Body of pancreas (tissue), 4 donors: ENCODE data around the gene TDP2. TPM values are rescaled to one million over a fixed set of nuclear protein-coding genes. Genes with fewer than 3 reads are reported as not detected.
"Not testable (repeated sequence)": the region's sequence is repeated elsewhere in the genome, so short reads cannot be mapped to it uniquely, and the experiment has no call there.

Source experiments
- ATAC-seq: fragments of 150-250 bp; one replicate; pipeline ENCODE4 v1.9.1; 2016
- DNase-seq, 4 donors: peaks; one replicate each; pipeline ENCODE4 v3.0.0-alpha.2; 2019
- H3K27ac ChIP-seq, 4 donors: fragments of 200-600 bp; sonication (generic); 1 replicate in 3 of 4; 2 replicates in 1 of 4; pipeline versions ENCODE4 v1.5.1 to v1.6.1; 2016 to 2019; ENCODE audit warnings: mild to moderate bottlenecking in 1 of 4, mixed read lengths in 1 of 4, moderate library complexity in 1 of 4
- H3K27me3 ChIP-seq, 2 donors: fragments of 200-600 bp; sonication (generic); one replicate each; pipeline ENCODE4 v1.6.0; 2016; ENCODE audit warnings: mild to moderate bottlenecking in 1 of 2
- H3K36me3 ChIP-seq, 2 donors: fragments of 200-600 bp; sonication (generic); replicated peaks in 1 of 2; 2 replicates each; pipeline ENCODE4 v1.5.1; 2016; ENCODE audit warnings: low read depth in 2 of 2; ENCODE audit not compliant: insufficient read depth in 1 of 2
- H3K4me1 ChIP-seq: fragments of 200-600 bp; sonication (generic); one replicate; pipeline ENCODE4 v1.6.0; 2016
- H3K4me3 ChIP-seq, 2 donors: fragments of 200-600 bp; sonication (generic); 1 replicate in 1 of 2; 2 replicates in 1 of 2; pipeline ENCODE4 v1.5.1; 2016 to 2019
- H3K9me3 ChIP-seq, 3 donors: fragments of 200-600 bp; sonication (generic); 1 replicate in 2 of 3; 2 replicates in 1 of 3; pipeline ENCODE4 v1.5.1; 2016
- CTCF ChIP-seq, 7 experiments: fragments of 450-650 bp in 4 of 7; fragments of 200-600 bp in 3 of 7; sonication (generic) in 3 of 7; IDR thresholded peaks; one replicate each; pipeline ENCODE4 v1.5.1; 2016 to 2019; ENCODE audit warnings: antibody characterized with exemption in 7 of 7
- POLR2A ChIP-seq, 3 donors: fragments of 450-650 bp; IDR thresholded peaks; one replicate each; pipeline ENCODE4 v1.6.1; 2016; ENCODE audit warnings: antibody characterized with exemption in 3 of 3, mild to moderate bottlenecking in 2 of 3
- WGBS, 2 donors: methylation state at CpG; one replicate each; pipeline ENCODE4 v1.1.5; 2017; 5-methylcytosine and 5-hydroxymethylcytosine counted together
- intact Hi-C: fragments of 100-400 bp; cut with DNase I; formaldehyde crosslinking; loops from one replicate; pipeline ENCODE4 v1.15.1; 2023
- total RNA-seq, 2 donors: library from RNA; depleted of rRNA; stranded (reverse); fragments of >200 nt; gene quantifications; one replicate each; pipeline ENCODE4 v1.1.0, GENCODE V29; 2016

The TDP2 gene
- total RNA-seq, 2 donors from 2014 or later, result 21.0 to 25.1 TPM

DNA sequence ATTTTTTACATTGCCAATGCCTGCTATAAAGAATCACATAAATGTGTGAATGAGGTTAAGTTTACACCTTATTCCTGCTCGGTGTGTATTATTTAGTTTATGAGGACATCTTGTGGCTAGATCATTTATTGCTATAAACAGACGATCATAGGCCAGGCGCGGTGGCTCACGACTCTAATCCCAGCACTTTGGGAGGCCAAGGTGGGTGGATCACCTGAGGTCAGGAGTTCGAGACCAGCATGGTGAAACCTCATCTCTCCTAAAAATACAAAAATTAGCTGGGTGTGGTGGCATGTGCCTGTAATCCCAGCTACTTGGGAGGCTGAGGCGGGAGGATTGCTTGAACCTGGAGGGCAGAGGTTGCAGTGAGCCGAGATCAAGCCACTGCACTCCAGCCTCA lies 28.9 kb upstream of the TDP2 start:
- H3K36me3 ChIP-seq, intact Hi-C loops, H3K27ac ChIP-seq, H3K4me3 ChIP-seq, H3K9me3 ChIP-seq, H3K27me3 ChIP-seq: not testable (repeated sequence)
- ATAC-seq (peak; percentile 83), DNase-seq (peak; percentile 50 to 63 (median 58))
- H3K4me1 ChIP-seq, result peaks cover 12% of the 10 kb centered on the region
- 24 to 25% methylated on average over 8 of the region's 8 CpGs for WGBS, 2 donors
- peak in 6 of 7 experiments; percentile 46 to 79 (median 72) for TF ChIP-seq CTCF (IDR thresholded peaks at IDR 0.05)

DNA sequence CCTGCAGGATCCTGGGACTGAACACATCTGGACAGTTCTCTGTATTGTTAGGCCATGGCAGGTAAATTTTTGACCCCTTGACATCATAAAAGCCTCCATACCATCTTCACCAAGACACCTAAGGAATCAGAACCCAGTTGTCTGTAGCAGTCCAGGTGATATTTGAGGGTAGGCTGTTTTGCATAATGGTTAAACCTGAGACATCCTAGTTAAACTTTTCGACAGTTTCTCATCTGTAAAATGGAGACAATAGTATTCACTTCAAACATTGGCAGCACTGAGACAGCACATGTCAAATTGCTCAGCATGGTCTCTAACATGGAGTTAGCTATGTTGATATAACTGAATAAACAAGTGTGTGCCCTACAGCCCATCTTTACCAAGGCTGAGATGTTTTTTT lies 27.5 kb upstream of the TDP2 start:
- 81 to 82% methylated on average over 1 of the region's 1 CpG for WGBS, 2 donors
- Histone ChIP-seq H3K4me3 (no peak overlapping the region), H3K27ac (no peak overlapping the region), H3K9me3 (no peaks in the 10 kb centered on the region), H3K36me3 (no peaks in the 10 kb centered on the region), H3K27me3 (no peaks in the 10 kb centered on the region), H3K4me1 (no peaks in the 10 kb centered on the region)
- no peak for TF ChIP-seq CTCF (IDR thresholded peaks at IDR 0.05)
- no peak for TF ChIP-seq POLR2A (IDR thresholded peaks at IDR 0.05)
- intact Hi-C loops, result loop anchor here (5.0 kb wide), 1 partner anchor 107 kb away; no protein-coding TSS in a partner anchor
- ATAC-seq (no peak), DNase-seq (no peak)

GRCh38 chr6:24692848-24693592 lies 26.3 kb upstream of the TDP2 start:
- ATAC-seq, result no peak

DNA sequence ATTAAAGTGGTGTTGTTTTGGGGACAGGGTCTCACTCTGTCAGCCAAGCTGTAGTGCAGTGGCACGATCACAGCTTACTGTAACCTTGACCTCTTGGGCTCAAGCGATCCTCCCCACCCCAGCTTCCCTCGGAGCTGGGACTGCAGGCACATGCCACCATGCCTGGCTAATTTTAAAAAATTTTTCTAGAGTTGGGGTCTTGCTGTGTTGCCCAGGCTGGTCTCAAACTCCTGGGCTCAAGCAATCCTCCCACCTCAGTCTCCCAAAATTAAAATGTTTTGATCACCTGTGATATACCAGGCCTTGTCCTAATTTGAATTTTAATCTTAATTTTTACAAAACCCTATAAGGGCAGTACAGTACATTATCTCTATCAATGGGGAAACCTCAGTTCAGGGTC lies 25.7 kb upstream of the TDP2 start:
- Histone ChIP-seq H3K36me3 (no peaks in the 10 kb centered on the region), H3K27me3 (no peaks in the 10 kb centered on the region), H3K4me3 (no peak overlapping the region), H3K27ac (no peak overlapping the region), H3K4me1 (no peaks in the 10 kb centered on the region), H3K9me3 (no peaks in the 10 kb centered on the region)
- no peak for TF ChIP-seq POLR2A (IDR thresholded peaks at IDR 0.05)
- TF ChIP-seq CTCF (IDR thresholded peaks at IDR 0.05), result no peak
- ATAC-seq (no peak), DNase-seq (no peak)
- intact Hi-C loops, result loop anchor here (5.0 kb wide), 1 partner anchor 105 kb away; no protein-coding TSS in a partner anchor
- 78 to 89% methylated on average over 3 of the region's 3 CpGs for WGBS, 2 donors

More at GRCh38 chr6:24692848-24693592, 26.3 kb upstream of the TDP2 start:
- Histone ChIP-seq H3K36me3 (no peaks in the 10 kb centered on the region), H3K4me3 (no peak overlapping the region), H3K27me3 (no peaks in the 10 kb centered on the region), H3K4me1 (no peaks in the 10 kb centered on the region), H3K27ac (no peak overlapping the region), H3K9me3 (no peaks in the 10 kb centered on the region)
- DNase-seq, result no peak
- TF ChIP-seq POLR2A (IDR thresholded peaks at IDR 0.05) (no peak), CTCF (IDR thresholded peaks at IDR 0.05) (no peak)
- intact Hi-C loops, result loop anchor here (5.0 kb wide), 1 partner anchor 106 kb away; no protein-coding TSS in a partner anchor
- 77 to 83% methylated on average over 2 of the region's 2 CpGs for WGBS, 2 donors

DNA sequence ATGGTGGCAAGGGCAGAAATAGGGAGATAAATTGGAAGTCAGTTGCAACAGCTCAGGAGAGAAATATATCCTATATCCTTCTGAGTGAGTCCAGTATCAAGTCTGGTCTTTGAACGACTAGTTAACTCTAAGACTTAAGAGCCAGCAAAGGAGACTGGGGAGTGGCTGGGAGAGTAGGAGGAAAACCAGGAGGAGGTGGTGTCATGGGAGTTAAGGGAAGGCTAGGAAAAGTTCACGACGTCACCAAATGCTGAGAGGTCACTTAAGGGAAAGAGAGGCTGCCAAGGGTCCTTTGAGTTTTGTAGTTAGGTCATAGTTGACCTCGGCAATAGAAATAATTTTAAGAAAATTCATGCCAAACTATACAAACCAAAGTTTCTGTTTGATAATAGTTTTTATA lies 25.3 kb upstream of the TDP2 start:
- H3K4me3 ChIP-seq, result no peak overlapping the region
- H3K4me1 ChIP-seq, result no peaks in the 10 kb centered on the region
- H3K27ac ChIP-seq, result no peak overlapping the region
- ATAC-seq (no peak), DNase-seq (no peak)
- intact Hi-C loops, result loop anchor here (5.0 kb wide), 1 partner anchor 105 kb away; no protein-coding TSS in a partner anchor
- H3K9me3 ChIP-seq, result no peaks in the 10 kb centered on the region
- whole genome bisulfite sequencing, 2 donors, result 65 to 72% methylated on average over 4 of the region's 4 CpGs
- H3K36me3 ChIP-seq, result peaks cover 0 to 2% of the 10 kb centered on the region in 2 donors
- H3K27me3 ChIP-seq, result no peaks in the 10 kb centered on the region
- no peak for TF ChIP-seq CTCF (IDR thresholded peaks at IDR 0.05)
- TF ChIP-seq POLR2A (IDR thresholded peaks at IDR 0.05), result no peak
